Kidney epithelial cell (primary cell): ENCODE measurements around the gene CALY. TPM values are rescaled to one million over a fixed set of nuclear protein-coding genes. Genes with fewer than 3 reads are reported as not detected.
A peak's percentile ranks its signal among the peaks of the same experiment; 100 is the strongest.
"Not testable (repeated sequence)": the region's sequence is repeated elsewhere in the genome, so short reads cannot be mapped to it uniquely, and the experiment has no call there.

ENCODE experiments used
- DNase-seq: peaks from one replicate; pipeline ENCODE4 v3.0.0-alpha.2; 2010; ENCODE audit warnings: low read depth
- H3K27me3 ChIP-seq: 2 replicates; pipeline ENCODE4 v1.6.0; 2011; ENCODE audit warnings: low read length; ENCODE audit not compliant: control insufficient read depth, insufficient read depth
- H3K36me3 ChIP-seq: 2 replicates; pipeline ENCODE4 v1.5.1; 2011; ENCODE audit warnings: low read length; ENCODE audit not compliant: control insufficient read depth, insufficient read depth
- H3K4me3 ChIP-seq: 2 replicates; pipeline ENCODE4 v1.5.1; 2011; ENCODE audit warnings: low read depth, mild to moderate bottlenecking, control low read depth, low read length
- total RNA-seq: library from RNA; depleted of rRNA; stranded (reverse); fragments of >200 nt; gene quantifications from 2 replicates; pipeline ENCODE4 v1.2.3, GENCODE V29; 2015
- TF ChIP-seq, protein P1 (sequence below): IDR thresholded peaks from 2 replicates; pipeline ENCODE4 v1.5.1; 2011; ENCODE audit warnings: mild to moderate bottlenecking, moderate library complexity, low read length, control low read depth, inconsistent platforms; ENCODE audit not compliant: insufficient read depth, poor library complexity, severe bottlenecking

The CALY gene
- total RNA-seq, 1 donor from 2014 or later: 0.96 TPM

DNA sequence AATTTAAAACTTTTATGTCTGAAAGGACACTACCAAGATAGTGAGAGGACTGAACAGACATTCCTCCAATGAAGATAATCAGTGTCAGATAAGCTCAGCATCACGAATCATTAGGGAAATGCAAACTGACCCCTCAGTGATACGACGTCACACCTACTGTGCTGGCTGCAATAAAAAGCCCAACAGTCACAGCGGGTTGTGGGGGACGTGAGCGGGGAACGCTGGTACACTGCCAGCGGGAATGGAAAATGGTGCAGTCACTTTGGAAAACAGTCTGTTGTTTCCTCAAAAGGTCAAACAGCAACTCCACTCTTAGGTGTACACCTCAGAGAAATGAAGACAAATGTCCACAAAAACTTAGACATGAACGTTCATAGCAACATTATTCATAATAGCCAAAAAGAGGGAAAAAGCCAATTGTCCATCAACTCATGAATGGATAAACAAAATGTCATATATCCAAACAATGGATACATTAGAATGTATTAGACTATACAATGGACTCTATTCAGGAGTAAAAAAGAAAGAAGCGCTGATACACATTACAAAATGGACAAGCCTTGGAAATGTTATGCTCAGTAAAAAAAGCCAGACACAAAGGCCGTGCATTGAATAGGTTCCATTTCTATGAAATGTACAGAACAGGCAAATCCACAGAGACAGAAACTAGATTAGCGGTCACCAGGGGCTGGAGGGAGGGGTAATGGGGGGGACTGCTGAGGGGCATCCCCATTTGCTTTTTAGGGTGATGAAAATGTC lies 38.8 kb upstream of the CALY start:
- TF ChIP-seq, protein P1, sequence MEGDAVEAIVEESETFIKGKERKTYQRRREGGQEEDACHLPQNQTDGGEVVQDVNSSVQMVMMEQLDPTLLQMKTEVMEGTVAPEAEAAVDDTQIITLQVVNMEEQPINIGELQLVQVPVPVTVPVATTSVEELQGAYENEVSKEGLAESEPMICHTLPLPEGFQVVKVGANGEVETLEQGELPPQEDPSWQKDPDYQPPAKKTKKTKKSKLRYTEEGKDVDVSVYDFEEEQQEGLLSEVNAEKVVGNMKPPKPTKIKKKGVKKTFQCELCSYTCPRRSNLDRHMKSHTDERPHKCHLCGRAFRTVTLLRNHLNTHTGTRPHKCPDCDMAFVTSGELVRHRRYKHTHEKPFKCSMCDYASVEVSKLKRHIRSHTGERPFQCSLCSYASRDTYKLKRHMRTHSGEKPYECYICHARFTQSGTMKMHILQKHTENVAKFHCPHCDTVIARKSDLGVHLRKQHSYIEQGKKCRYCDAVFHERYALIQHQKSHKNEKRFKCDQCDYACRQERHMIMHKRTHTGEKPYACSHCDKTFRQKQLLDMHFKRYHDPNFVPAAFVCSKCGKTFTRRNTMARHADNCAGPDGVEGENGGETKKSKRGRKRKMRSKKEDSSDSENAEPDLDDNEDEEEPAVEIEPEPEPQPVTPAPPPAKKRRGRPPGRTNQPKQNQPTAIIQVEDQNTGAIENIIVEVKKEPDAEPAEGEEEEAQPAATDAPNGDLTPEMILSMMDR: no peak
- Histone ChIP-seq H3K36me3 (no peaks in the 10 kb centered on the region), H3K4me3 (no peak overlapping the region), H3K27me3 (no peaks in the 10 kb centered on the region)
- DNase-seq: no peak

DNA sequence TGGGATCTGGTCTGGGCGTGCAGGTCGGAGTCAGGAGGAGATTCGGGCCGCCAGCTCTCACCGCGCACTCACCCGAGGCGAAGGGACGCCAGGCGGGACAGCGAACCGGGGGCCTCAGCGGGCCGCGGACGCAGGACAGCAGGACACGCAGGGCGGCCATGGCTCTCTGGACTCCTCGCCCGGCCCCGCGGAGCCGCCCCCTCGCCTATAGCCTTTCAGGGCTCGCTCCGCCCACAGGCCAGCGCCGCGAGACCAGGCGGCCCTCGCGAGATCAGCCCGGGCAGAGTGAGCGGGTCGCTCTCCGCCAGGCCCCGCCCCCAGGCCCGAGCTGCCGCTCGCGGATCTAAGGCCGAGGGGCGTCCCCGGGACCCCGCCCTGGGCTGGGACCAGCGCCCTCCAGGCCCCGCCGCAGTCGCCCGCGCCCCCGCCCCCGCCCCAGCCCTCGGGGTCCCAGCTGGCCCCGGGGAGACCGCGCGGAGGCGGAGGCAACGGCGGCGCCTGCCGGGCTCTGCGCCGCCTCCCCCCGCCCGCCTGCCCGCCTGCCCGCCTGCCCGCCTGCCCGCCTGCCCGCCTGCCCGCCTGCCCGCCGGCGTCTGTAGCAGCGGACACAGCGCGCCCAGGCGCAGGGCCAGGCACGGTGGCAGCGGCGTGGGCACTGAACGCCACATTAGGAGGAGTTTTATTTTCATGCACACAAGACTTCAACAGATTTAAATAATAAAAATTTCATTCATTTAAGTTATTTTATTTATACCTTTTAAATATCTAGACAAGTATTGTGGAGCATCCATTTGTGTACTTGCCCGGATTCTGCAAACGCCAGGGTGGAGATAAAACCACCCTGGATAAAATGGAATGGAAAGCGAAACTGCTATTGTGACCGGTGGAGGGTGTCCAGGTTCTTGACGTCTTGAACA lies 36.7 kb upstream of the CALY start, which contains the start of gene ECHS1:
TSS of gene ECHS1 (minus strand) at position 181 of the 917 bp plus-strand sequence. CDS start at position 160, 21 bp downstream.
- TF ChIP-seq, protein P1: no peak
- H3K4me3 ChIP-seq: peak within 1 kb of the TSS; percentile 97
- no peaks in the 10 kb centered on the region for H3K36me3 ChIP-seq
- H3K27me3 ChIP-seq: no peaks in the 10 kb centered on the region
- peak; percentile 50 for DNase-seq

DNA sequence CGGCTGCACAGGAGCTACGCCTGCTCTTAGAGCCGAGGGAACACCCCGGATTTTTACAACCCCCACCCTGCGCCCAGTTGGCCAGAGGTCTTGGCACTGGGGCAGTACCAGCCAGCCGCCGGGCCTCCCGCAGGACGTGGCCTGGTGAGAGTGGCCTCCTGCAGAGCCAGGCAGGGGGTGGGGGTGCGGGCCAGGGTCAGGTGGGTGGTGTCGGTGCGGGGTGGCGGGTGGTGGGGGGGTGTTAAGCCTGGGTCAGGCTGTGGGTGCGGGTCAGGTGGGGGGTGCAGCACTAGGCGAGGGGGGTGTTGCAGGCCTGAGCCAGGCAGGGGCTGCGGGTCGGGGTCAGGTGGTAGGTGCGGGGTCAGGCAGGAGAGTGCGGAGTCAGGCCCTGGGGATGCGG lies 35.8 kb upstream of the CALY start:
- TF ChIP-seq, protein P1: no peak
- Histone ChIP-seq H3K27me3 (no peaks in the 10 kb centered on the region), H3K36me3 (peaks cover 1% of the 10 kb centered on the region), H3K4me3 (peak overlapping the region; percentile 97)
- no peak for DNase-seq

DNA sequence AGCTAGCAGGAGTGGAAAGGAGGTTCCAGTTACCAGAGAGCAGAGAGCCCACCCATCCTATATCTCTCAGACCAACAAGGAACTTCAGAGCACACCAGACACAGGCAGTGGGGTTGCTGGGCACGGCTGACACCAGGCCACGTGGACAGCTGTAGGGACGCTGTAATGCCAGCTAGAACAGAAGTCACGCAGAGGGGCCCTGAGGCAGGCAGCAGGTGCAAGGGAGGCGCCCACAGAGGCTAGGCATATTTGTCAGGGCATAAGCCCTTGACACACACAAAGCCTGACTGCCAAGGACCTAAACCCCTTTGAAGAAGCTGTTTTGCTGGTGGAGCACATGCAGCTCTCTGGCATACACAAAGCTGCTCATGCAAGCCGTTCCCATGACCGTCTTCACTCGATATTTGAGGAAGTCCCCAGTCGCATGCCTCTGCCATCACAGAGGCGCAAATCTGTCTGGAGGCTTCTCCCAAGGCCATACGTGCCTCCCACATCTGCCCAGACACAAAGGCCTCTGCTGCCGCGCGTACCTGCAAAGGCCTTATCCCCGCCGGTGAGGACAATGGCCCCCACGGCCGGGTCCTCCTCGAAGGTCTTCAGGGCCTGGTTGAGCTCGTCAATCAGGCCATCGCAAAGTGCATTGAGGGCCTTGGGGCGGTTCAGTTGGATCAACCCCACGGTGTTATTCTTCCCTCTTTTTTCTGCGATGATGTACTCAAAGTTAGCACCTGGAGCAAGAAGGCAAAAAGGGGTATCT lies 33.5 kb upstream of the CALY start:
- peaks cover 1% of the 10 kb centered on the region for H3K36me3 ChIP-seq
- H3K4me3 ChIP-seq: no peak overlapping the region
- DNase-seq: no peak
- no peaks in the 10 kb centered on the region for H3K27me3 ChIP-seq
- TF ChIP-seq, protein P1: no peak

DNA sequence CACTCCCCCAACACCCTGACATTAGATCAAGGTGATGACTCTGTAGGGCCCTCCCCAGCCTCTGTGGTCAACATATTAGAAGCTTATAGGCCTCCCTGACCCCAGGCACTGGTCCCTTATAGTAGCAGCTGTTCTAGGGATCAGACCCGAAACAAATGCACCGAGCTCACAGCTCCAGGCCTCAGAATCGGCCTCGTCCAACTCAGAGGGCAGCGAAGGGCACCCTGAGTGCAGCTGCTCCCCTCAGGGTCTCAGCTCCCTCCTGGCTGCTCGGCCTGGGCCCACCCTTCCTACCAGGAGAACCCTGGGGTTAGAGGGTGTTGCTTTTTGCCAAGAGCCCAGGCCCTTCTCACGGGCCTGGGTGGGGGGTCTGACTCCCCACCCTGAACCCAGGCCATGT lies 31.5 kb upstream of the CALY start:
- Histone ChIP-seq H3K4me3 (no peak overlapping the region), H3K36me3 (peaks cover 1% of the 10 kb centered on the region), H3K27me3 (no peaks in the 10 kb centered on the region)
- no peak for DNase-seq
- TF ChIP-seq, protein P1: no peak

DNA sequence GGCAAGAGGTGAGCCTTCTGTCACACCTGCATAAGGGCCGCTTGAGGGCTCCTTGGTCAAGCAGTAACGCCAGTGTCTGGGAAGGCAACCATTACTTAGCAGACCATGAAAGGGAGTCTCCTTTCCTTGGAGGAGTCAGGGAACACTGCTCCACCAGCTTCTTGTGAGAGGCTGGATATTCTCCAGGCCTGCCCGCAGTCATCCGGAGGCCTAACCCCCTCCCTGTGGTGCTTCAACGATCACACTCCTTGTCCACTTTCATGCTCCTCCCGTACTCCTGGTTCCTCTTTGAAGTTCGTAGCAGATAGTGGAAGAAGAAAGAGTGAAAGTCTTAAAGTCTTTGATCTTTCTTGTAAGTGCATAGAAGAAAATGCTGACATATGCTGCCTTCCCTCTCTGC lies 30.8 kb upstream of the CALY start:
- DNase-seq, H3K27me3 ChIP-seq, H3K36me3 ChIP-seq, H3K4me3 ChIP-seq: not testable (repeated sequence)
